ENCODE data around the gene COQ6.

DNA sequence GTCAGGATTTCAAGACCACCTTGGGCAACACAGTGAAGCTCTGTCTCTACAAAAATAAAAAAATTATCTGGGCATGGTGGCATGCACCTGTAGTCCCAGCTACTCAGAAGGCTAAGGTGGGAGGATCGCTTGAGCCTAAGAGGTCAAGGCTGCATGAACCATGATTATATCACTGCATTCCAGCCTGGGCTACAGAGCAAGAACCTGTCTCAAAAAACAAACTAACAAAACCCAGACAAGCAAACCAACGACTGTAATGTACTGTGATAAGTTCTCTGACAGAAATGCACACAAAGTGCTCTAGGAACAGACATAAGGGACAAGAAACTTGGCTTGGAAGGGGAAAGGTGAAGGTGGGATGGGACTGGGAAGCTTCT lies 46.6 kb downstream of the COQ6 start:
- TF ChIP-seq, protein P1, sequence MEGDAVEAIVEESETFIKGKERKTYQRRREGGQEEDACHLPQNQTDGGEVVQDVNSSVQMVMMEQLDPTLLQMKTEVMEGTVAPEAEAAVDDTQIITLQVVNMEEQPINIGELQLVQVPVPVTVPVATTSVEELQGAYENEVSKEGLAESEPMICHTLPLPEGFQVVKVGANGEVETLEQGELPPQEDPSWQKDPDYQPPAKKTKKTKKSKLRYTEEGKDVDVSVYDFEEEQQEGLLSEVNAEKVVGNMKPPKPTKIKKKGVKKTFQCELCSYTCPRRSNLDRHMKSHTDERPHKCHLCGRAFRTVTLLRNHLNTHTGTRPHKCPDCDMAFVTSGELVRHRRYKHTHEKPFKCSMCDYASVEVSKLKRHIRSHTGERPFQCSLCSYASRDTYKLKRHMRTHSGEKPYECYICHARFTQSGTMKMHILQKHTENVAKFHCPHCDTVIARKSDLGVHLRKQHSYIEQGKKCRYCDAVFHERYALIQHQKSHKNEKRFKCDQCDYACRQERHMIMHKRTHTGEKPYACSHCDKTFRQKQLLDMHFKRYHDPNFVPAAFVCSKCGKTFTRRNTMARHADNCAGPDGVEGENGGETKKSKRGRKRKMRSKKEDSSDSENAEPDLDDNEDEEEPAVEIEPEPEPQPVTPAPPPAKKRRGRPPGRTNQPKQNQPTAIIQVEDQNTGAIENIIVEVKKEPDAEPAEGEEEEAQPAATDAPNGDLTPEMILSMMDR (IDR thresholded peaks at IDR 0.05) = no peak
- TF ChIP-seq POLR2AphosphoS5 (IDR thresholded peaks at IDR 0.05) (no peak), POLR2A (IDR thresholded peaks at IDR 0.05) (no peak), EP300 (IDR thresholded peaks at IDR 0.05; ENCODE audit: low read depth) (no peak)
